ENCODE measurements around the gene PKD1L1. TPM values are rescaled to one million over a fixed set of nuclear protein-coding genes. Genes with fewer than 3 reads are reported as not detected.

PKD1L1 gene
- total and polyA plus RNA-seq, 2 donors (not counting 1 experiment from before 2014, with no cell fraction given) = 0.59 to 0.70 TPM

DNA sequence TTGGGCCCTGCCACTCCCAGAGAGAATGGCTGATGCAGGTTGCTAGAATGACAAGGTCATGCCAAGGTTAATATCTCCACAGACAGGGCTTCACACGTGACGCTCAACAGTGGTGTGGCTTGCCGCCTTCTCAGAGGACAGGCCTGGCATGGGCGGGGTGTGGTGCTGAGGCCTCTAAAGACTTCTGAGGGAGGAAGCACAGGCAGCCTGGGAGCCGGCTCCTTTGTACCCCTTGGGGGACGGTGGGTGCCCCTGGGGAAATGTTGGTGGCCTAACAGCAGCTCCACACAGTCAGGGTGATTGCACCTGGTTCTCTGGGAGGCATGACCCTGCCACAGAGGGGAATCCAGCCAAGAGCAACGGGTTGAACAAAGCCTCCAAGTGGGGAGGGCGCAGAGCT, 115.1 kb downstream of the PKD1L1 start:
- no peak for TF ChIP-seq EZH2 (IDR thresholded peaks at IDR 0.05; ENCODE audit: borderline replicate concordance, insufficient read depth, low read depth, low read length, poor library complexity, severe bottlenecking)
- TF ChIP-seq, protein P1, sequence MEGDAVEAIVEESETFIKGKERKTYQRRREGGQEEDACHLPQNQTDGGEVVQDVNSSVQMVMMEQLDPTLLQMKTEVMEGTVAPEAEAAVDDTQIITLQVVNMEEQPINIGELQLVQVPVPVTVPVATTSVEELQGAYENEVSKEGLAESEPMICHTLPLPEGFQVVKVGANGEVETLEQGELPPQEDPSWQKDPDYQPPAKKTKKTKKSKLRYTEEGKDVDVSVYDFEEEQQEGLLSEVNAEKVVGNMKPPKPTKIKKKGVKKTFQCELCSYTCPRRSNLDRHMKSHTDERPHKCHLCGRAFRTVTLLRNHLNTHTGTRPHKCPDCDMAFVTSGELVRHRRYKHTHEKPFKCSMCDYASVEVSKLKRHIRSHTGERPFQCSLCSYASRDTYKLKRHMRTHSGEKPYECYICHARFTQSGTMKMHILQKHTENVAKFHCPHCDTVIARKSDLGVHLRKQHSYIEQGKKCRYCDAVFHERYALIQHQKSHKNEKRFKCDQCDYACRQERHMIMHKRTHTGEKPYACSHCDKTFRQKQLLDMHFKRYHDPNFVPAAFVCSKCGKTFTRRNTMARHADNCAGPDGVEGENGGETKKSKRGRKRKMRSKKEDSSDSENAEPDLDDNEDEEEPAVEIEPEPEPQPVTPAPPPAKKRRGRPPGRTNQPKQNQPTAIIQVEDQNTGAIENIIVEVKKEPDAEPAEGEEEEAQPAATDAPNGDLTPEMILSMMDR (IDR thresholded peaks at IDR 0.05) = no peak
- 4% methylated on average over 8 of the region's 8 CpGs for WGBS (ENCODE audit: insufficient coverage)

DNA sequence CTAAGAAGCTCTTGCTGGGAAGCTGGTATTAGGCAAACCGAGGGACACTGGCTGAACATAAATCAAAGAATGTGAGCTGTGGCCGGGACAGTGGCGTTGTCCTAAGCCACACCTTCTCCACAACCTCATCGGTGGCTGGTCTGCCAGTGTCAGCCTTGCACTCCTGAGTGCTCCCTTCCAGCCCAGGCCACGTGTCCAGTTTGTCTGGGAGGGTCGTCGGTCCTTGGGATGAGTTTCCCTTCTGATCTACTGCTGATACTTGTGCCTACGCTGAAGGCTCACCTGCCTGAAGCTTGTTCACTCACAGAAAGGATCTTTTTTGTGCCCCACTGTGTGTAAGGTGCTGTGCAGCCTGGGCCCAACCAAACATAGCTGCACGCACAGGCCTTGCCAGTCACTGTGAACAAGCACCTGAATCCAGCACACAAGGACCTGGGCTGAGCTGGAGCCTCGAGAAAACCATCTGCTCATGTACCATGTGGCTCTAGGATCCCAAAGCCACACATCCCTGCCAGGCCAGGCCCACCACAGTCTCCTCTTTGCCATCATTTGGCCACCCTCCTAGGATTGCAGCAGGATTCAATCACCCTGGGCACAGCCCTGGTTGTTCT, 116.1 kb downstream of the PKD1L1 start:
- intact Hi-C loops (cut with micrococcal nuclease) = no loop called here

More for the DNA sequence above, 115.1 kb downstream of the PKD1L1 start:
- Histone ChIP-seq H3K4me2 (replicated peaks; ENCODE audit: low read depth, low read length, poor library complexity, severe bottlenecking) (peak overlapping the region; percentile 25), H3K79me2 (ENCODE audit: control insufficient read depth, insufficient read depth, low read length) (no peaks in the 10 kb centered on the region), H4K20me1 (ENCODE audit: control insufficient read depth, insufficient read depth, low read length, poor library complexity, severe bottlenecking) (no peaks in the 10 kb centered on the region), H3K4me3 (ENCODE audit: control extremely low read depth in 1 of 5, extremely low read depth in 1 of 5, insufficient read depth in 1 of 5, low read depth in 2 of 5, low read length in 4 of 5) (no peak overlapping the region), H3K9me3 (ENCODE audit: control extremely low read depth in 1 of 3, control insufficient read depth in 2 of 3, insufficient read depth in 1 of 3, low read length in 2 of 3) (no peaks in the 10 kb centered on the region), H3K27me3 (replicated peaks in 1 of 4; ENCODE audit: control extremely low read depth in 1 of 4, control insufficient read depth in 3 of 4, insufficient read depth in 4 of 4, low read length in 3 of 4) (peaks cover 0 to 8% (median 4%) of the 10 kb centered on the region in 4 experiments), H3K27ac (ENCODE audit: low read length in 2 of 2) (no peak overlapping the region), H3K36me3 (replicated peaks in 1 of 2; ENCODE audit: control extremely low read depth in 1 of 2, control insufficient read depth in 1 of 2, extremely low read depth in 1 of 2, insufficient read depth in 2 of 2, low read length in 1 of 2) (no peaks in the 10 kb centered on the region), H2AFZ (ENCODE audit: insufficient read depth, low read depth, low read length, poor library complexity, severe bottlenecking) (peak overlapping the region; percentile 14), H3K9ac (ENCODE audit: low read length) (no peak overlapping the region), H3K4me1 (ENCODE audit: control insufficient read depth in 2 of 2, insufficient read depth in 2 of 2, low read length in 2 of 2) (peaks cover 11 to 16% of the 10 kb centered on the region in 2 donors)
- Mint-ChIP-seq H3K27ac (peak overlapping the region; percentile 12), H3K4me3 (peak overlapping the region; percentile 30), H3K27me3 (peaks cover 4% of the 10 kb centered on the region), H3K9me3 (ENCODE audit: insufficient read depth) (no peaks in the 10 kb centered on the region), H3K4me1 (peaks cover 20% of the 10 kb centered on the region)
- DNase-seq (peak; percentile 36), ATAC-seq (ENCODE audit: low read depth) (peak; percentile 93)
- POLR2A ChIA-PET = no interaction called here
- CTCF ChIA-PET = interaction anchor here (1.2 to 2.7 kb wide), 2 partner anchors 14 to 567 kb away, joined by 4 to 10 read pairs; no protein-coding TSS in a partner anchor
- intact Hi-C loops (cut with micrococcal nuclease) = no loop called here

More for the DNA sequence above, 116.1 kb downstream of the PKD1L1 start:
- Mint-ChIP-seq H3K4me1 (peaks cover 20% of the 10 kb centered on the region), H3K27me3 (peaks cover 4% of the 10 kb centered on the region), H3K4me3 (no peak overlapping the region), H3K27ac (no peak overlapping the region), H3K9me3 (ENCODE audit: insufficient read depth) (no peaks in the 10 kb centered on the region)
- H3K36me3 ChIP-seq (replicated peaks in 1 of 2; ENCODE audit: control extremely low read depth in 1 of 2, control insufficient read depth in 1 of 2, extremely low read depth in 1 of 2, insufficient read depth in 2 of 2, low read length in 1 of 2) = no peaks in the 10 kb centered on the region
- peaks cover 11 to 16% of the 10 kb centered on the region in 2 donors for H3K4me1 ChIP-seq (ENCODE audit: control insufficient read depth in 2 of 2, insufficient read depth in 2 of 2, low read length in 2 of 2)
- no peak for TF ChIP-seq EZH2 (IDR thresholded peaks at IDR 0.05; ENCODE audit: borderline replicate concordance, insufficient read depth, low read depth, low read length, poor library complexity, severe bottlenecking)
- TF ChIP-seq, protein P1 (IDR thresholded peaks at IDR 0.05) = no peak
- WGBS (ENCODE audit: insufficient coverage) = 97% methylated on average over 10 of the region's 10 CpGs
- no peak for DNase-seq
- no peak overlapping the region for H2AFZ ChIP-seq (ENCODE audit: insufficient read depth, low read depth, low read length, poor library complexity, severe bottlenecking)
- peaks cover 0 to 11% (median 4%) of the 10 kb centered on the region in 4 experiments for H3K27me3 ChIP-seq (replicated peaks in 1 of 4; ENCODE audit: control extremely low read depth in 1 of 4, control insufficient read depth in 3 of 4, insufficient read depth in 4 of 4, low read length in 3 of 4)
- H3K27ac ChIP-seq (ENCODE audit: low read length in 2 of 2) = no peak overlapping the region
- H3K4me2 ChIP-seq (replicated peaks; ENCODE audit: low read depth, low read length, poor library complexity, severe bottlenecking) = no peak overlapping the region
- no peaks in the 10 kb centered on the region for H3K9me3 ChIP-seq (ENCODE audit: control extremely low read depth in 1 of 3, control insufficient read depth in 2 of 3, insufficient read depth in 1 of 3, low read length in 2 of 3)
- ATAC-seq (ENCODE audit: low read depth) = no peak
- H3K79me2 ChIP-seq (ENCODE audit: control insufficient read depth, insufficient read depth, low read length) = no peaks in the 10 kb centered on the region
- ChIA-PET CTCF (interaction anchor here (1.2 to 2.7 kb wide), 3 partner anchors 12 to 566 kb away, joined by 3 to 10 read pairs (median 4); no protein-coding TSS in a partner anchor), POLR2A (interaction anchor here (0.6 kb wide), 1 partner anchor 492 kb away, joined by 4 read pairs; no protein-coding TSS in a partner anchor)
- H3K4me3 ChIP-seq (ENCODE audit: control extremely low read depth in 1 of 5, extremely low read depth in 1 of 5, insufficient read depth in 1 of 5, low read depth in 2 of 5, low read length in 4 of 5) = no peak overlapping the region
- no peak overlapping the region for H3K9ac ChIP-seq (ENCODE audit: low read length)
- H4K20me1 ChIP-seq (ENCODE audit: control insufficient read depth, insufficient read depth, low read length, poor library complexity, severe bottlenecking) = no peaks in the 10 kb centered on the region

Measured in B cell (primary cell).